PC-9 (cell line): ENCODE data around the gene AMOTL1.

Experiments
- CTCF ChIP-seq: fragments of 200-600 bp; sonication (generic); conservative IDR thresholded peaks from 2 replicates; pipeline ENCODE4 v1.6.1; 2017; ENCODE audit warnings: mixed run types, antibody characterized with exemption, mild to moderate bottlenecking, moderate library complexity
- EZH2 ChIP-seq: fragments of 200-600 bp; sonication (generic); IDR thresholded peaks from 2 replicates; pipeline ENCODE4 v1.8.0; 2017; ENCODE audit warnings: antibody characterized with exemption, low read depth

GRCh38 chr11:94804874-94805273 is 36.7 kb downstream of the AMOTL1 start:
- TF ChIP-seq CTCF (no peak), EZH2 (no peak)
